Activated T-cell treated with anti-CD3 and anti-CD28 coated beads, Interleukin-2, amount 50 U/mL, for 48 hours (primary cell): ENCODE results near the gene SCN5A.
A peak's percentile ranks its signal among the peaks of the same experiment; 100 is the strongest.

Experiments used
- DNase-seq, 2 experiments: peaks; one replicate each; pipeline ENCODE4 v3.0.0-alpha.2; 2020

Gene SCN5A

DNA sequence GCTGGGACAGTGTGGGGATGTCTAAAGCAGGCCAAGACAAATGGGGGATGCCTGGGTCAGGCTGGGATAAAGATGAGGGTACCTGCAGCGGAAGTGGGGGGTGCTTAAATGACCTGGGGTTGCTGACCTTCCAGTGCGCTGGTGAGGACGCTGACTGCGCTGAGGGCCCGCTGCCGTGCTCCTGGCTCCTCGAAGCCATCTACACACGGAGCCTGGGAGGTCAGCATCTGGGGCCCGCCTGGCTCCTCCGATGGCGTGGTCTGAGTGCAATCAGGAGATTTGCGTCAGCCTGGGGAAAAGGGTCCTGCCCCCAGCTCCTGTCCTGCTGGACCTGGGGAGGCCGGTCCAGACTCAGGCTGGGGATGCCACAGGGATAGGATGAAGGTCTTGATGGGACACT is 50.7 kb downstream of the SCN5A start:
- DNase-seq, result no peak

DNA sequence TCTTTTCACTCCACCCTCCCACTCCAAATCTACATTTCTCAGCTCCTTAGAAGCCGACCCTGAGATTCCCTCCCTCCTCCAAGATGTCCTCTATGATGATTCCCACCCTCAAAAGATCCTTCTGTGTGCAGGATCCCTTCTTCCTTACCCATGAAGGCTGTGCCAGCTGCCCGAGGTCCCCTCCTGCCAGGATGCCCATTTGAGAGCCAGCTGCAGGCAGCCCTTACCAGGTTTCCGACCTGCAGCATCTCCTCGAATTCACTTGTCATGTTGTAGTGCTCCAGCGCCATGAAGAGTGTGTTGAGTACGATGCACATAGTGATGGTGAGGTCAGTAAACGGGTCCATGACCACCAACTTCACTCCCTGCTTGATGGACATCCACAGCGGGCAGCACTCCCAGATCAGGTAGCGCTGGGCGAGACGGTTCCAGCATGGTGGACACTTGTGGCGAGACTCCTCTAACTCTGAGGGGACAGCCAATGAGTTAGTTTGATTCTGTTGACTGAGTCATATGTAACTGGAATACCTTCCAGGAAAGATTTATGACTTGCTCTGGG is 51.9 kb downstream of the SCN5A start:
- DNase-seq, result no peak

DNA sequence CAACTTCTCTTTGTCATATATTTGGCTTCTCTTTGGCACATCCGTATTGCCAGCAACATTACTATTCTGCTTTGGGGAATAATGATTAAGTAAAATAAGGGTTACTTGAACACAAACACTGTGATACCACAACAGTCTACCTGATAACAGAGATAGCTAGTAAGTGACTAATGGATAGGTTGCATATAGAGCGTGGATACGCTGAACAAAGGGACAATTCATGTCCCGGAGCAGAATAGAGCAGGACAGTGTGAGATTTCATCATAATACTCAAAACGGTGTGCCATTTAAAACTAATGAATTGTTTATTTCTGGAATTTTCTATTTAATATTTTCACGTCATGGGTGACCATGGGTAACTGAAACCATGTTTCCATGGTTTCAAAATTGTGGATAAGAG is 54.1 kb downstream of the SCN5A start:
- DNase-seq, result no peak

DNA sequence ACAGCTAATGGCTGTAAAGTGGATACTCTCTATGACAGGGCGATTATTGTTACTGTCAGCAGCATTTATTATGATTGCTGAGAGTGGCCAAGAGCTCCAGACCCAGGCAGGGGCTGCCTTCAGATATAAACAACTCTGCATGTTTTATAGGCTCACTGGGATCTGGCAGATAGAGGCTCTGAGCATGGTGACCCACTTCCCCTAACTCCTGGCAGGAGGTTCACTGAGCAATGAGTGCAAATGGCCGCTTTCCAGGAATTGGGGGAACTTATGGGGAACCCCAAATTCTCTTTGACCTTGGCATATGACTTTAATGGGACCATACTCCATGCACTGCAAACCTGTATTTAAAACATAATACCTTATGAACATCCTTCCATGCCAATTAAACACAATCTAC is 59.0 kb downstream of the SCN5A start:
- no peak for DNase-seq

DNA sequence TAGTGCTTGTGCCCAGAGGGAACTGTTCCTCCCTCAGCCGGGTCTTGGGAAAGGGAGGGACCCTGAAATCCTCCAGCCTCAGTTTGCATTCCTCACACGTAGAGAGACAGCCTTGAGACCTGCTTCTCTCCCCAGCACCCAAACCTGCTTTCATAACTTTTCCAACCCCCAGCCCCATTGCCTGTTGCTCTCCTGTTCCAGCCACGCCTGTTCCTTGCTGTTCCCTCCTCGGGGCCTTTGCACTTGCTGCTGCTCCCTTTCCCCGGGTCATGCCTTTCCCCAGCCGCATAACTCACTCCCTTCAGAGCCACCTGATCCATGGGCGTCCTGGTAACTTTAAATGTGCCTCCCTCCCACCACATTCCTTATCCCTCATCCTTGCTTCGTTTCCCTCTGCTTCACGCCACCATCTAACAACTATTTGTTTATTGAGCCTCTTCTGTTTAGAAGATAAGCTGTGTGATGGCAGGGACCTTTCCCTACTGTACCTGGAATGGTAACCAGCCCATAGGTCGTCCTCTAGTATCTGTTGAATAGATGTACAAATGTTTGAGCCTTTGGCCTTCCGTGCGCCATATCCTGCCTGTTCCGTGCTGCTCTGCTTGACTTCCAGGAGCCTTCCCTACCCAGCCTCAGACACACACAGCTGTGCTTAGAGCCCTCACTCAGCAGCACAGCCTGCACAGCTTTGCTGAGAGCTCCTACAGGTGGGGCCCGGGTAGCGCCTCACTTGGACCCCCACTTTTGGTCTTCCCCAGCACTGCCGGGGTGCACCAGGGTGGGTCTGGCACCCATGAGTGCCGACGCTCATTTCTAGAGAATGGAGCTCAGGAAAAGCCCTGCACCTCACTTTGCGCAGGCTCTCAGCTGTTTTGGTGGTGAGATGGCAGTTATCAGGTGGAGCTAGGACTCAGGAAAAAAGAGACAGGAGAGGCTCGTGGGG is 60.2 kb downstream of the SCN5A start:
- DNase-seq, result no peak

DNA sequence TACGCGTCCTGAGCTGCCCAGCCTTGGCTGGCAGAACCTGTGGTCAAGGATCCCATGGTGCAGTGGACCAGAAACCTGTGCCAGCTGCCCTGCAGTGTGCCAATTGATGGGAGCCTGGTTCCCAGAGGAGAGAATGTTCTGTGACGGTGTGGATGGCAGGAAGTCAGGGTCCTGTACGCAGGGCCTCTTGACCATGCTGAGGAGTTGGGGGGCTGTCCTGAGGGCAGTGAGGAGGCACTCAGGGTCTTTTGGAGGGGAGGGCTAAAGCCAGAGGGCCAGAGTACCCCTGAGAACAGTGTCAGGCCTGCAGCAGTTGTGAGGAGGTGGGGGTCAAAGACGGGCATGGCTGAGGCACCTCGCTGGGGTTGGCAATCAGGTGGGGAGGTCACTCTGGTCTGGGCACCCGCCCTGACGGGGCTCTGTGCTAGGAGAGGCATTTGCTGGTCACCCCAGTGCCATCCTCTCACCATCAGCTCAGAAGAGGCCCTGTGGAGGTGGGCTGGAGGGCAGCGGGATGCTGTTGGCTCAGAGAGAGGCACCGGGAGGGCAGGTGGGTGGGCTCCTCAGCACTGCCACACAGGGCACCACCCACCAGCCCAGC is 61.0 kb downstream of the SCN5A start:
- DNase-seq, result no peak

DNA sequence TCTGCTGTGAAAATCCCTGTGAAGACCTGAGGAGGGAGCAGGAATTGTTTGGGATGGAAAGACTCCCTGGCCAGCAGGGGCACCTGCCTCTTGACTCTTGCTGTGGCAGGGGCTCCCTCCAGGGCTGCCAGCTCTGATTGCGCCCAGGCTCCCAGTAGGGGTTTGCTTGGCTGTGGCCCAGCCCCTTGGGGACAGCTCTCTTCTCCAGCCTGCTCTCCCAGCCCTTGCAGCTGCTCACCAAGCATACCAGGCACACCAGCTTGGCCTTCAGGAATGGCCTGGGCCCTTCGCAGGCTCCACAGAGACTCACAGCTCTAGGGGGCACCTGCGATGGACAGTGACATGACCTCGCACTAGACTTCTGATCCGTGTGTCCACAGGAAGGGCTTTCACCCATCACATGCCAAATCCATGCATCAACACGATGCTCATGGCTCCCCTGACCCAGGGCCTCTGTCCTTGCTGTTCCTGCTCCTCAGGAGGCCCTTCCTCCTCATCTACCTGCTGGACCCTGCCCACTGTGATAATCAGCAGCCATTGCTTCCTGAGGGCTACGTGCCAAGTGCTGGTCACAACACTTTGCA is 61.8 kb downstream of the SCN5A start:
- DNase-seq, result peak in 1 of 2 experiments; percentile 13

DNA sequence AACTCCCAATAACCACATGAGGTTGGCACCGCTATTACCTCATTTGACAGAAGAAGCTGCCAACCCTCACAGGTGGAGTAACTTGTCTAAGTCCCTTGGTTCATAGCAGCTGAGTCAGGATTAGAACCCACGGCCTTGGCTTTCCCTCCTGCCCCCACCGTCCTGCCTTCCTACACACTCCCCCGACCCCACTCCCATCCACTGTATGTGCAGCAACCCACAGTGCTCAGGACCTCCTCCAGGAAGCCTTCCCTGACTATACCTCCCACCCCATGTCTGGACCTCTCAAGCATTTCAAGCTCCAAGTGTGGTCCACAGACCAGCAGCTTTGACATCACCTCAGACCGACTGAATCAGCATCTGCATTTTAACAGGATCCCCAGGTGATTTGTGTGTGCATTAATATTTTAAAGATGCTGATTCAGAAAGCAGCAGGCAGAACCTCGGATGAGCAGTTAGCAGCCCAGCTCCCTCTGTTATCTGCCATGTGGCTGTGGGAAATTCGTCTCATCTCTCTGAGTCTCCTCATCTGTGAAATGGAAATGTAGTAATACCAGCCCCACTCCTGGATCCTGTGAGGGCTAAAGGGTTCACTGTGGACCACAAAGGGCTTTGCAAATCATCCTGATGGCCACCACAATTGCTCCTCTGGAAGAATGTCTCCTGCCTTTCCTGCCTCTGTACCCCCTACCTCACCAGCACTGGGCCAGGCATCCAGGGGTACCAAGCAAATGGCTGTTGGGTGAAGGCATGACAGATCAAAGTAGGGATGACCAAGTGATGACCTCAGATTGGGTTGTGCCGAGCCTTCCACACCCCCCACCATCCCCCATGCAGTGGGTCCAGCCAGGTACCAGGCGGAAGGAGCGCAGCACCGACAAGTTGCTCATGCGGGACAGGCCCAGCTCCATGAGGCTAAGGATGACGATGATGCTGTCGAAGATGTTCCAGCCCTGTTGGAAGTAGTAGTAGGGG is 62.7 kb downstream of the SCN5A start:
- DNase-seq, result peak in 1 of 2 experiments; percentile 10

DNA sequence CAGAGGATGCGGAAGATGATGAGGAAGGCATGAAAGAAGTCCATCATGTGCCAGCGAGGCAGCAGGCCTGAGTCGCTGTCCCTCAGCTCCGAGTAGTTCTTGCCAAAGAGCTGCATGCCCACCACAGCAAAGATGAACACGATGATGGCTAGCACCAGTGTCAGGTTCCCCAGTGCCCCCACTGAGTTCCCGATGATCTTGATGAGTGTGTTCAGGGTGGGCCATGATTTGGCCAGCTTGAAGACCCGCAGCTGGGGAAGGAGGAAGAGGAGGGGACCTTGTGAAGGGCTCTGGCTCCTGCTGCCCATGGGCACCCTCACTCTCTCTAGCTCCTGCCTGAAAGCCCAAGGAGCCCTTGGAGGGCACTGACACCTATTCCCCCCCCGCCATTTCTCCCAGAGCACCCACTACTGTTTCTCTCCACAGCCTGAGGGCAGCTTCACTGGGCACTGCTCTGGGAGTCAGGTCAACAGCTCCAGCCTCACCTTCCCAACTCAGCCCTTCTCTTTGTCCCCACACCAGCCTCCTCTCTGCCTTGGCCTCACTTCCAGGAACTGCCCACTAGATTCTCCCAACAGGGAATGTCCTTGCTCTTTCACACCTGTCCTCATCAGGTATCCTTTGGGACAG is 63.6 kb downstream of the SCN5A start:
- peak in 1 of 2 experiments; percentile 7 for DNase-seq

DNA sequence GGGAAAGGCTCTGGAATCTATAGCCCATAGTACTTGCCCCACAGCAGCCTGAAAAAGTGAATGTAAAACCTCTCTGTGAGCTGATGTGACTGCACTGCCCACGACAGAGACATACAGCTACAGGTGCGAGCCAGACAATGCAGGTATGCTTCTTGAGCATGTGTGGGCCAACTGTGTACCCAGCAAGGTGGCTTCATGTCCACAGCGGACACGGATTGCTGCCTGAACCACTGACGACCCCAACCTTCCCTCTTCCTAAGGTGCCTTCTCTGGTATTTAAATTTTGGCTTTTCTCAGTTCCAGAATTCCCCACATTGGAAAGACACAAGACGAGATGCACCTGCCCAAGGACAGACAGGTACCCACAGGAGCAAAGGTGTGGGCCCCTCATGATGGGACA is 65.8 kb downstream of the SCN5A start:
- DNase-seq, result peak in 1 of 2 experiments; percentile 2

DNA sequence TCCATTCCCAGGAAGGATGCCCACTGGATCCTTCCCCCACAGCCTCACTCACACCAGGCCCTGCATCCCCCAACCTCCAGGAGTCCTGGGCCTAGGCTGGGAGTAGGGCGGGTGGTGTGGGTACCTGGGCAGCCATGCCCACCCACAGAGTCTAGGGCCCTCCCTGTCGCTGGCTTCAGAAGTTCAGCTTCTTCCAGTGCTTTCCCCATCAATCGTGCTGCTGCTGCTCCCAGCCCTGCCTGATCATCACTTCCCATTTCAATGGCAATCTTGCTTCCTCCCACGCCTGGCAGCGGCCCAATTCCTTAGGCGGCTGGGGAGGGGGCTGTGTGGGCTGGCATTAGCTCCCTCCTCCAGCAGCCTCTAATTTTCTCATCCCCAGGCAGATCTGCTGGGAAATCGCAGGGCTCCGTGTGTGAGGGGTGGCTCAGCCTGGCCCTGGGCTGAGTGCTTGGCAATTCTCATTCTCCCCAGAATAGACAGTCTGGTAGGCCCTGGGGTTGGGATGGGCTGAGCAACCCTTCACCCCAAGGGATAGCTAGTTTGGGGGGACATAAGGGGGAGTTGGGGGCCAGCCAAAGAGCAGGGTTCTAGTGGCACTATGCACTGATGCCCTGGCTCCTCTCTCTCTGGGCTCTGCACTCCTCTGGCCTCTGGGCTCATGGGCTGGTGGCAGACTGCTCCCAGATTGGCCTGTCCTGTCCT is 66.4 kb downstream of the SCN5A start:
- peak in 1 of 2 experiments; percentile 5 for DNase-seq

DNA sequence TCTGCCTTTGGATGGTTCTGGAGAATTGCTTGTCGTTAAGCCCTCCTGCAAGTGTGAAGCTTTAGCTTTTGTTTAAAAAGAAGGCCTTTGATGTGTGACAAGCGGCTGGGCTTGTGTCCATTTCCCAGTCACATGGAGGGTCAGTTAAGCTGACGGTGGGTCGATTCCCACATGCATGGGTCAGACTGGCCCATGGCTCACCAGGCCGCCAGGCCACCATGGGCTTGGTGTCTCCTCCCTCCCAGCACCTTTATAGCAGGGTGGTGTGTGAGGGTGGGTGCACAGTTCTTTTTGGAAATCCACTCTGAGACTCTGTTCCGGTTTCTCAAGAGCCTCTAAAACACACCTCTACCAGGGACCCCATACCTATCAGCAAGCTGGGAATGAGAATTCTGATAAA is 67.2 kb downstream of the SCN5A start:
- no peak for DNase-seq

DNA sequence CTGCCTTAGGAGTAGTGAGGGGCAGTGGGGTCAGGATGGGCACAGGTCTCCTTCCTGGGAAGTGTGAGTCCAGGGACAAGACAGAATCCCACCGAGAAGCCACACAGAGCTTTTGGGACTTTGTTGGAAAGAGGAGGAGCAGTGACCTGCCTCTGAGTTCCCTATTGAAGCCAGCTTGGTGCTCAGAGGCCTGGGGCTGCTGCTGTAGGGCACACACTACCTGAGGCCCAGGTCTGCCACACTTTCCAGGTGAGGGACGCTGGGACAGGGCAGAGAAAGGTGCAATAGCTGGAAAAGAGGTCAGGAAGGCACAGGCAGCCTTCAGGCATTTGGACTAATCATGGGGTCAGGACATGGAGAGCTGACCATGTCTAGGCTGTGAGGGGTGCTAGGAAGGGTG is 67.7 kb downstream of the SCN5A start:
- peak; percentile 6 to 11 for DNase-seq

DNA sequence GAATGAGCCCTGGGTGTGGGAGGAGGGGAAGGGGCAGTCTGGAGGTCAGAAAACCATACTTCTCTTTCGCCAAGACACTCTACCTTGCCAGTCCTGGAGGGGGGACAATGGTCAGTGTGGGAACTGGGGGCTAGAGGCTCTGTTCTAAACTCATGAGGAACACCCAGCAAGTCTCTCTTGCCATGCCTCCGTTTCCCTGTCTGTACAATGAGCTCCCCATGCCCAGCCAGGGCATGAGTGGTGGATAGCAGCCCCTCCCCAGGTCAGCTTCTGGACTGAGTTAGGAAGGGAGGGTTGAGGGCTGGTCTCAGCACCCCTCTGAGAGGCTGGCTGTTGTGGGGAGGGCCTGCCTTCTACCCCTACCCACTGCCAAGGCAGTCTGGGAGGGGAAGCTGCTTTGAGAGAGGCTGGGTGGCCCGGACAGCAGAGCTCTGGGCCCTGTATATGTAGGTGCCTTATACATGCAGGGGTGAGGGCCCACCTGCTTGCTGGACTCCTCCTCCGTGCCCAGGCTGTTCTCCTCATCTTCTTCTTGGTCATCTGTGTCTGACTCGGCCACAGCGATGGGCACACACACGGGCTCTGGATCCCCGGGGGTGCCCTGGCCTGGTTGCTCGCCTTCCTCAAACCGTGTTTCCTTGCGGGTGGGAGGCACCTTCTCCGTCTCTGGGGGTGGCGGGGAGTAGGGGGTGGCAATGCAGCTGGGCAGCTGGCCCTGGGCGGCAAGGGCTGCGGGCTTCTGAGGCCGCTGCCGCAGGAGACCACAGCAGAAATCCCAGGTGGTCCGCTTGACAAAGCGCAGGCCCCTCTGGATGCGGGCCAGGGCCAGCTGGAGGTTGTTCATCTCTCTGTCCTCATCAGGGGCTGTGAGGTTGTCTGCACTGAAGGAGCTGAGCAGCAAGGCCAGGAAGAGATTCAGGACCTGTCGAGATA is 68.8 kb downstream of the SCN5A start:
- DNase-seq, result peak in 1 of 2 experiments; percentile 12

DNA sequence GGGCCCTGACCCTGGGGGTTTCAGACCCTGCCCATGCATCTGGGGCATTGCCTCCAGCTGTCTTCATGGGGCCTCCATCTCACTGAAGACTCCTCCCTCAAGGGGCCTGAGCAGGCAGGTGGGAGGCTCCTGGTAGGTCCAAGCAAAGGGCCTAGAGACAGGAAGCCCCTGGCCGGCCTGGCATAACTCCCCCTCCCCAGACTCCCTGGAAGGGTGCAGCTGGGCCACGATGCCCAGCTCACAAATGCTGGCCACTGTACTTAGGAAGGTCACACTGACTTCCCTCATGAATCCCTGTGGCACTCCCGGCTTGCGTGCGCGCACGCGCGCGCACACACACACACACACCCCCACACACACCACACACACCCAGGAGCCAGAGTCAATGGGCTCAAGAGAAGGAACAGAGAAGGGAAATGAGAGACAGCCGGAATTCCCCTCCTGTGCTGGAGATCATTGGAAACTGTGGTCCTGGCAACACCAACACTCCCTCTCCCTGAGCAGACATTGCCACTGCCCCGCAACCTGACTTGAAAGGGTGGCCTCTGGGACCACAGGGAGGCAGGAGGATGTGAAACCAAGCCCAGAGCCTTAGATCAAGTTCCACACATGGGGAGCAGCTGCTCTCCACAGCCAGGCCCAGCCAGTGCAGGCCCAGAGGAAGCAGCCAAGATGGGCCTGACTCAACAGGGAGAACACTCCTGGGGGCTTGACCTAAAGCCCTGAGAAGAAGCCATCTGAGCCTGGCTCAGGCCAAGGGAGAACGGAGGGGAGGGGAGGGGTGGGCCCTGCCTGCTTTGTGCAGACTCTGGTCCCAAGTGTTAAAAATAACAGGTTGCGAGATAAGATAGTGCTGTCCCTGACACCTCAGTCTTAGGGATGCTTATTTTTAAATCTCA is 69.7 kb downstream of the SCN5A start:
- DNase-seq, result peak; percentile 3 to 4

DNA sequence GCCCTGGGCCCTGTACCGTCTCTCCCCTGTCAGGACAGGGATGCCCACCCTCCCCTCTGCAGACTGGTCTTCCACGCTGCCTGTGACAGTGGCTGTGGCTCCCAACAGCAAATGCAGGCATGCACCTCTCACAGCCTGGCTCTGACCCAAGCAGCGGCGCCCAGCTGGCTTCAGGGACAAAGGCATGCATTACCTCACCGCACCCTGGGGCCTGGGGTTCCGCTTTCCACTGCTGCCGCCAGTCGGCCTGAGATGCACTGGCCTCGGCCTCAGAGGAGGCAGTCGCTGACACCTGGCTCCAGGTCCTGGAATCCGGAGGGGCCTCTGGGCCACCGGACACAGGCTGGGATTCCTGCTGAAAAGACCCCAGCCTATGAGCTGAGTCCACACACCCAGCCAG is 70.3 kb downstream of the SCN5A start:
- peak in 1 of 2 experiments; percentile 8 for DNase-seq

DNA sequence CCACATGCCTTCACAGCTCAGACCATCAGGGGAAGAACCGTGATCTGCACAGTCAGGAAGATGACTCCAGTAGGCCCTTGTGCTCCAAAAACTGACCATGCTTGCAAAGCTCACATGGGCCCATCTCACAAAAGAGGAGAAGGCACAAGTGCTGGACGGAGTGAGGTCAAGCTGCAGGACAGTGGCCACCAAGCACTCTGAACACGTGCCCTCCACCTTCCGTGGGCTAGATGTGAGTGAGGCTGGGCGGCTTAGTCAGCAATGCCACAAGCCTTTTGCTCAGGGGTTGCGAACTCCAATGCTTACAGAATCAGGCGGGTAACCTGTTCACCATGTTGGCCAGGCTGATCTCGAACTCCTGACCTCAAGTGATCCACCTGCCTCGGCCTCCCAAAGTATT is 70.9 kb downstream of the SCN5A start:
- peak; percentile 4 to 10 for DNase-seq

DNA sequence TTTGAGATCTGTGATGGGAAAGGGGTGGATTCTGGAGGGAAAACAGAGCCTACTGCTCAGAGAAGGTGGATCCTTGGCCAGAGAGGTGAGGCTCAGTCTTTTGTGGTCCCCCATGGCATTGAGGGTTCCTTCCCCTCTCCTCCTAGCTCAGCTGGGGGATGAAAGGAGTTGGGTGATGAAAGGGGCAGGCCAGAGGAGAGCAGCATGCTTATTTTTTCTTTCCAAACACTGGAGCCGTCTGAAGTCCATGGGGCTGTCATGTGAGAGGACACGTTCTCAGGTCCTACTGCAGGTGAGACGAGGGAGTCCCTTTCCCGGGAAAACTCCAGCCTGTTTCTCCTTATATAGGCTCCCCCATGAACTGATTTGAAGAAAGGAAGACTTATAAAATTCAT is 71.4 kb downstream of the SCN5A start:
- DNase-seq, result no peak
